Measurements from ENCODE around the gene CXCL16. TPM values are rescaled to one million over a fixed set of nuclear protein-coding genes. Genes with fewer than 3 reads are reported as not detected.

The CXCL16 gene
- total RNA-seq, 4 donors from 2014 or later = 1.0 to 9.1 (median 7.1) TPM

DNA sequence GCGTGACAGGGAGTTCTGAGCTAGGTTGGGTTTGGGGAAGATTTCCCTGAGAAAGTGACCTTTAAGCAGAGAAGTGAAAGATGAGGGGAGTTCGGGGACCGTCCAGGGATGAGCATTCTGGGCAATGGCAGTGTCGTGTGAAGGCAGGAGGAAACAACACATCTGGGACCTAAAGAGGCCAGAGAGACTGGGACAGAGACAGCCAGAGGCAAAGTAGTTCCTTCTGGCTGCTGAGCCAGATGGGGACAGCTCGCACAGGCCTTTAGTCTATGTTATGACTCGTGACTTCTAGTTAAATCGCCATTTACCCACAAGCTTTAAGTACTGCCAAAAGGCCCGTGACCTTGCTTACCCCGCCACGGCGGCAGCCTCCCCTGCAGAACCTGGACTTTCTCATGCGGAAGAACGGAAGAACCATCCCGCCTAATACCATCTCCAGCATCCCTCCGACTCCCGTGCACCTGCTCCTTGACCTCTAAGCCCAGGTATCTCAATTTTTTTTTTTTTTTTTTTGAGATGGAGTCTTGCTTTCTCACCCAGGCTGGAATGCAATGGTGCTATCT is 17.0 kb downstream of the CXCL16 start:
- H3K9me3 ChIP-seq = no peaks in the 10 kb centered on the region
- H3K4me3 ChIP-seq = no peak overlapping the region
- H3K36me3 ChIP-seq = no peaks in the 10 kb centered on the region
- no peak overlapping the region for H3K27ac ChIP-seq
- intact Hi-C loops (cut with DNase I; ENCODE audit: low total_unique reads) = no loop called here
- no peak for DNase-seq
- H3K27me3 ChIP-seq = no peaks in the 10 kb centered on the region
- TF ChIP-seq, protein P1, sequence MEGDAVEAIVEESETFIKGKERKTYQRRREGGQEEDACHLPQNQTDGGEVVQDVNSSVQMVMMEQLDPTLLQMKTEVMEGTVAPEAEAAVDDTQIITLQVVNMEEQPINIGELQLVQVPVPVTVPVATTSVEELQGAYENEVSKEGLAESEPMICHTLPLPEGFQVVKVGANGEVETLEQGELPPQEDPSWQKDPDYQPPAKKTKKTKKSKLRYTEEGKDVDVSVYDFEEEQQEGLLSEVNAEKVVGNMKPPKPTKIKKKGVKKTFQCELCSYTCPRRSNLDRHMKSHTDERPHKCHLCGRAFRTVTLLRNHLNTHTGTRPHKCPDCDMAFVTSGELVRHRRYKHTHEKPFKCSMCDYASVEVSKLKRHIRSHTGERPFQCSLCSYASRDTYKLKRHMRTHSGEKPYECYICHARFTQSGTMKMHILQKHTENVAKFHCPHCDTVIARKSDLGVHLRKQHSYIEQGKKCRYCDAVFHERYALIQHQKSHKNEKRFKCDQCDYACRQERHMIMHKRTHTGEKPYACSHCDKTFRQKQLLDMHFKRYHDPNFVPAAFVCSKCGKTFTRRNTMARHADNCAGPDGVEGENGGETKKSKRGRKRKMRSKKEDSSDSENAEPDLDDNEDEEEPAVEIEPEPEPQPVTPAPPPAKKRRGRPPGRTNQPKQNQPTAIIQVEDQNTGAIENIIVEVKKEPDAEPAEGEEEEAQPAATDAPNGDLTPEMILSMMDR (IDR thresholded peaks at IDR 0.05) = no peak
- TF ChIP-seq POLR2A (IDR thresholded peaks at IDR 0.05) = no peak
- no peaks in the 10 kb centered on the region for H3K4me1 ChIP-seq

DNA sequence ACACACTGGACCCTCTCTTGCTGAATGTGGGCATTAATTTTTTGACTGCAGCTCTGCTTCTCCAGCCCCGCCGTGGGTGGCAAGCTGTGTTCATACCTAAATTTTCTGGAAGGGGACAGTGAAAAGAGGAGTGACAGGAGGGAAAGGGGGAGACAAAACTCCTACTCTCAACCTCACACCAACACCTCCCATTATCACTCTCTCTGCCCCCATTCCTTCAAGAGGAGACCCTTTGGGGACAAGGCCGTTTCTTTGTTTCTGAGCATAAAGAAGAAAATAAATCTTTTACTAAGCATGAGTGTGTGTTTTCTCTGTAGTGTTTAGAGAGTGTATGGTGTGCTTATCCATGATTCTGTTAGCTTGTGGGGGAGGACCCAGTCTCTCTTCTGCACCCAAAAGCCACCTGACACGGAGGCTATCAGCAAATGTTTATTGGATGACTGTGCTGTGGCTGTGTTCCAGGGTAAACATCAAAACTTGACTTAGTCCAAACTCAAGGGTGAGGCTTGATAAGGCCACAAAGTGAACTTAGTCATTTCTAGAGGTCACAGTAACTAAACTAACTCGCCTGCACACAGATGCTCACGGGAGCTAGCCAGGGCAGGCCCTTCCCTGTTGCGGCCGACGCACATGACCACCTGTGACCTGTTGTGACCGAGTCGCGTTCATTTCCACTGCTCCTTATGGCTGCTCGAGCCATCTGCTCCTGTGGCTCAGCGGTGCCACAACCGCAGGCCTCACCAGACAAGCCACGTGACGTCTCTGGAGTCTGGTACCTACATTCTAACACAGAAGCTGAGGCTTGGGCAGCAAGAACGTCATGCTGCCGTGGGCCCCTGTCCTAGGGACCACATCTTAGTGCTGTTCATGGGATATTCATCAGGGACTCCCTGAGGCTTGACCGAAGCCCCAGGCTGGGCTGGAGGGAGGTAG is 18.3 kb downstream of the CXCL16 start:
- intact Hi-C loops (cut with DNase I; ENCODE audit: low total_unique reads) = no loop called here
- Histone ChIP-seq H3K36me3 (no peaks in the 10 kb centered on the region), H3K4me3 (no peak overlapping the region), H3K9me3 (no peaks in the 10 kb centered on the region), H3K4me1 (no peaks in the 10 kb centered on the region), H3K27me3 (no peaks in the 10 kb centered on the region), H3K27ac (no peak overlapping the region)
- TF ChIP-seq, protein P1 (IDR thresholded peaks at IDR 0.05) = no peak
- no peak for TF ChIP-seq POLR2A (IDR thresholded peaks at IDR 0.05)
- no peak for DNase-seq

DNA sequence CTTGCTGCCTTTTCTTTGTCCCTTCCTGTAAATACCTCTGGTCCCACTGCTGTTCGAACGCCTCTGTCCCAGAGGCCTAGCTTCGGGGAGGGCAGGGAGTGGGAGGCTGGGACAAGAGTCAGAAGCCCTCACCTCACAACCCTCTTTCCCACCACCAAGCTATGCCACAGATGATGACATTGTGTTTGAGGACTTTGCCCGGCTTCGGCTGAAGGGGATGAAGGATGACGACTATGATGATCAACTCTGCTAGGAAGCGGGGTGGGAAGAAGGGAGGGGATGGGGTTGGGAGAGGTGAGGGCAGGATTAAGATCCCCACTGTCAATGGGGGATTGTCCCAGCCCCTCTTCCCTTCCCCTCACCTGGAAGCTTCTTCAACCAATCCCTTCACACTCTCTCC is 18.9 kb downstream of the CXCL16 start:
- H3K27ac ChIP-seq = no peak overlapping the region
- TF ChIP-seq, protein P1 (IDR thresholded peaks at IDR 0.05) = no peak
- no peak for TF ChIP-seq POLR2A (IDR thresholded peaks at IDR 0.05)
- intact Hi-C loops (cut with DNase I; ENCODE audit: low total_unique reads) = no loop called here

DNA sequence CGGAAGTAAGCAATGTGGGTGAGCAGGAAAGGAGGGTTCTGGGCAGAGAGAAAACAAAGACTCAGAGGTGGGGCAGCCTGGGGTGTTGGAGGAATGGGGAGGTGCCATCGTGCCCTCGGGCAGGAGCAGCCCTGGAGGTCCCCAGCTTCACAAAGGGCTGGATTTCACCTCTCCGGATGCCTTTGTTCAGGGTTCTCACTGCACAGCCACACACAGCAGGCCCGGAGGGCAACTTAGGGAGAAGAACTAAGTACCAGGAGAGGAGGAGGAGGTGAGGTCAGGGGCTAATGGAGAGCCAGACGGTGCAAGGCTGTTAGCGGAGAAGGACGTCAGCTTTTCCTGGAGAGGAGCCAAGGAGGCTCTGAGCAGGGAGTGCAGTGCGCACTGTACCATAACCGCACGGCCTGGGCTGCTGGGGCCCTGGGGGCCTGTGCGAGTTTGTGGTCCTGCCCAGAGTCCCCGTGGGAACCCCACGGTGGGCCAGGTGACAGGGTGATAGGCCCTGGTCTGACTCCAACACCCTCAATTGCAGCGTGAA is 20.0 kb downstream of the CXCL16 start:
- H3K4me3 ChIP-seq = no peak overlapping the region
- intact Hi-C loops (cut with DNase I; ENCODE audit: low total_unique reads) = no loop called here
- H3K27me3 ChIP-seq = no peaks in the 10 kb centered on the region
- H3K9me3 ChIP-seq = no peaks in the 10 kb centered on the region
- DNase-seq = no peak
- no peaks in the 10 kb centered on the region for H3K36me3 ChIP-seq
- no peaks in the 10 kb centered on the region for H3K4me1 ChIP-seq
- no peak overlapping the region for H3K27ac ChIP-seq
- no peak for TF ChIP-seq POLR2A (IDR thresholded peaks at IDR 0.05)
- TF ChIP-seq, protein P1 (IDR thresholded peaks at IDR 0.05) = no peak

More for the DNA sequence above, 18.9 kb downstream of the CXCL16 start:
- H3K27me3 ChIP-seq = no peaks in the 10 kb centered on the region
- no peaks in the 10 kb centered on the region for H3K36me3 ChIP-seq
- H3K4me1 ChIP-seq = no peaks in the 10 kb centered on the region
- no peaks in the 10 kb centered on the region for H3K9me3 ChIP-seq
- no peak for DNase-seq
- H3K4me3 ChIP-seq = no peak overlapping the region

DNA sequence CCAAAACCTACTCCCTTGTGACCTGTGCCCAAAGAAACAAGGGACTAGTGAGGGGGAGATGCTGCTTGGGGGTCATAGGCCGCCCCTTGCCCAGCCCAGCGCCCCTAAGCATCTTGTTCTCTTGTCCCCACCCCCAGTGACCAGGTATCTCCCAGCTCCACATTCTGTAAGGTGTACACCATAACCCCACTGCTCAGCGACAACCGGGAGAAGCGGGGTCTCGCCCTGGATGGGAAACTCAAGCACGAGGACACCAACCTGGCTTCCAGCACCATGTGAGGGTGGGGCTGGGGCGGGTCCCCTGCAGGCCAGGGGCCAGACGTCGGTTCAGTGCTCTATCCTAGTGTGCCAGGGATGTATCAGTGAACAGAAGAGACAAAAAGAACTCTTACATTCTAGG is 20.6 kb downstream of the CXCL16 start:
- H3K4me3 ChIP-seq = no peak overlapping the region
- TF ChIP-seq, protein P1 (IDR thresholded peaks at IDR 0.05) = no peak
- no peak for TF ChIP-seq POLR2A (IDR thresholded peaks at IDR 0.05)
- intact Hi-C loops (cut with DNase I; ENCODE audit: low total_unique reads) = no loop called here
- H3K4me1 ChIP-seq = no peaks in the 10 kb centered on the region
- H3K36me3 ChIP-seq = no peaks in the 10 kb centered on the region
- H3K27me3 ChIP-seq = no peaks in the 10 kb centered on the region
- no peaks in the 10 kb centered on the region for H3K9me3 ChIP-seq
- no peak for DNase-seq
- no peak overlapping the region for H3K27ac ChIP-seq

Data from uterus (tissue), 4 donors.